HepG2 (cell line): ENCODE measurements around the gene HOXA11. TPM values are rescaled to one million over a fixed set of nuclear protein-coding genes. Genes with fewer than 3 reads are reported as not detected.
A peak's percentile ranks its signal among the peaks of the same experiment; 100 is the strongest.

ENCODE experiments used
- BRD4 ChIP-seq: sonication (generic); formaldehyde crosslinking; IDR thresholded peaks from 2 replicates; pipeline ENCODE4 v1.4.0; 2020; ENCODE audit warnings: missing genetic modification reagents
- KLF13 ChIP-seq: sonication (generic); formaldehyde crosslinking; IDR thresholded peaks from 2 replicates; pipeline ENCODE4 v1.4.0; 2020; ENCODE audit warnings: mild to moderate bottlenecking, missing genetic modification reagents
- NBN ChIP-seq: fragments of 450-650 bp; conservative IDR thresholded peaks from 2 replicates; pipeline ENCODE4 v1.6.1; 2017
- NCOA1 ChIP-seq: sonication (generic); formaldehyde crosslinking; IDR thresholded peaks from 2 replicates; pipeline ENCODE4 v1.9.0; 2021; ENCODE audit warnings: missing genetic modification reagents
- NFE2L2 ChIP-seq: fragments of 150-350 bp; IDR thresholded peaks from 2 replicates; pipeline ENCODE4 v1.6.1; 2014; ENCODE audit warnings: low read length
- NR2C2 ChIP-seq: sonication (generic); formaldehyde crosslinking; IDR thresholded peaks from 2 replicates; pipeline ENCODE4 v1.4.0; 2020; ENCODE audit warnings: missing genetic modification reagents, mild to moderate bottlenecking, moderate library complexity, borderline replicate concordance
- NR2F6 ChIP-seq, 2 experiments: IDR thresholded peaks; 2 replicates each; pipeline ENCODE4 v1.6.1; 2016; ENCODE audit warnings: antibody characterized with exemption in 1 of 2, mild to moderate bottlenecking in 1 of 2
- ONECUT2 ChIP-seq: sonication (generic); formaldehyde crosslinking; IDR thresholded peaks from 2 replicates; pipeline ENCODE4 v1.4.0; 2020; ENCODE audit warnings: missing genetic modification reagents
- POLR2G ChIP-seq: fragments of 200-400 bp; formaldehyde crosslinking; IDR thresholded peaks from 2 replicates; pipeline ENCODE4 v1.6.1; 2018; ENCODE audit warnings: mild to moderate bottlenecking, low read depth, low read length, moderate library complexity
- RFX3 ChIP-seq: IDR thresholded peaks from 2 replicates; pipeline ENCODE4 v1.6.1; 2016; ENCODE audit warnings: missing biosample characterization, missing genetic modification reagents
- RFXAP ChIP-seq: sonication (generic); formaldehyde crosslinking; IDR thresholded peaks from 2 replicates; pipeline ENCODE4 v1.4.0; 2020; ENCODE audit warnings: missing genetic modification reagents, borderline replicate concordance
- TARDBP ChIP-seq: sonication (generic); formaldehyde crosslinking; IDR thresholded peaks from 2 replicates; pipeline ENCODE4 v1.8.0; 2022; ENCODE audit warnings: mild to moderate bottlenecking, missing genetic modification reagents
- ZBTB20 ChIP-seq: sonication (generic); formaldehyde crosslinking; IDR thresholded peaks from 2 replicates; pipeline ENCODE4 v1.8.1; 2023; ENCODE audit warnings: missing genetic modification reagents, low read depth, mild to moderate bottlenecking, borderline replicate concordance
- ZNF12 ChIP-seq: sonication (generic); formaldehyde crosslinking; IDR thresholded peaks from 2 replicates; pipeline ENCODE4 v1.5.0; 2020; ENCODE audit warnings: missing genetic modification reagents
- ZNF616 ChIP-seq: sonication (generic); formaldehyde crosslinking; IDR thresholded peaks from 2 replicates; pipeline ENCODE4 v1.5.0; 2020; ENCODE audit warnings: low read depth, mild to moderate bottlenecking, missing genetic modification reagents
- ZNF670 ChIP-seq: sonication (generic); formaldehyde crosslinking; IDR thresholded peaks from 2 replicates; pipeline ENCODE4 v1.8.0; 2022; ENCODE audit warnings: mild to moderate bottlenecking, missing genetic modification reagents, borderline replicate concordance
- ZNF878 ChIP-seq: sonication (generic); formaldehyde crosslinking; IDR thresholded peaks from 2 replicates; pipeline ENCODE4 v1.8.1; 2023; ENCODE audit warnings: mild to moderate bottlenecking, missing genetic modification reagents, moderate library complexity
- ZSCAN20 ChIP-seq: sonication (generic); formaldehyde crosslinking; IDR thresholded peaks from 2 replicates; pipeline ENCODE4 v1.4.0; 2020; ENCODE audit warnings: missing genetic modification reagents, mild to moderate bottlenecking, borderline replicate concordance
- polyA plus RNA-seq, 8 experiments: library from polyadenylated mRNA; depleted of rRNA in 3 of 8; stranded (reverse) in 7 of 8; unstranded in 1 of 8; fragments of >200 nt; fragmentation: Illumina TruSeq in 4 of 8; extraction: Trizol in 4 of 8; gene quantifications; 2 replicates each; pipeline versions ENCODE4 v1.2.1 to v1.2.3, GENCODE V29; 2011 to 2016; ENCODE audit warnings: low read depth in 4 of 8, missing spikeins in 1 of 8, mixed read lengths in 1 of 8; ENCODE audit not compliant: insufficient read depth in 1 of 8
- total RNA-seq, 5 experiments: library from RNA; depleted of rRNA; stranded (reverse); fragments of >200 nt; fragmentation: Illumina TruSeq; extraction: Trizol; gene quantifications; 2 replicates each; pipeline ENCODE4 v1.2.3, GENCODE V29; 2016; ENCODE audit warnings: low read depth in 1 of 5
- TF ChIP-seq, protein P1 (sequence below): IDR thresholded peaks from 2 replicates; pipeline ENCODE4 v1.6.1; 2016; ENCODE audit warnings: missing compliant biosample characterization, missing genetic modification reagents, borderline replicate concordance
- TF ChIP-seq, protein P2 (sequence below): sonication (generic); formaldehyde crosslinking; IDR thresholded peaks from 2 replicates; pipeline ENCODE4 v1.4.0; 2020; ENCODE audit warnings: missing genetic modification reagents, borderline replicate concordance
- TF ChIP-seq, protein P3 (sequence below): sonication (generic); formaldehyde crosslinking; conservative IDR thresholded peaks from 2 replicates; pipeline ENCODE4 v1.4.0; 2020; ENCODE audit warnings: mild to moderate bottlenecking, missing genetic modification reagents, moderate library complexity
- TF ChIP-seq, protein P4 (sequence below): sonication (generic); formaldehyde crosslinking; IDR thresholded peaks from 2 replicates; pipeline ENCODE4 v1.4.0; 2020; ENCODE audit warnings: low read depth, mild to moderate bottlenecking, missing genetic modification reagents

The HOXA11 gene
- total and polyA plus RNA-seq, 2 of the 13 experiments (the other 11 are each of a cell fraction or from before 2014, with no cell fraction given), result not detected

DNA sequence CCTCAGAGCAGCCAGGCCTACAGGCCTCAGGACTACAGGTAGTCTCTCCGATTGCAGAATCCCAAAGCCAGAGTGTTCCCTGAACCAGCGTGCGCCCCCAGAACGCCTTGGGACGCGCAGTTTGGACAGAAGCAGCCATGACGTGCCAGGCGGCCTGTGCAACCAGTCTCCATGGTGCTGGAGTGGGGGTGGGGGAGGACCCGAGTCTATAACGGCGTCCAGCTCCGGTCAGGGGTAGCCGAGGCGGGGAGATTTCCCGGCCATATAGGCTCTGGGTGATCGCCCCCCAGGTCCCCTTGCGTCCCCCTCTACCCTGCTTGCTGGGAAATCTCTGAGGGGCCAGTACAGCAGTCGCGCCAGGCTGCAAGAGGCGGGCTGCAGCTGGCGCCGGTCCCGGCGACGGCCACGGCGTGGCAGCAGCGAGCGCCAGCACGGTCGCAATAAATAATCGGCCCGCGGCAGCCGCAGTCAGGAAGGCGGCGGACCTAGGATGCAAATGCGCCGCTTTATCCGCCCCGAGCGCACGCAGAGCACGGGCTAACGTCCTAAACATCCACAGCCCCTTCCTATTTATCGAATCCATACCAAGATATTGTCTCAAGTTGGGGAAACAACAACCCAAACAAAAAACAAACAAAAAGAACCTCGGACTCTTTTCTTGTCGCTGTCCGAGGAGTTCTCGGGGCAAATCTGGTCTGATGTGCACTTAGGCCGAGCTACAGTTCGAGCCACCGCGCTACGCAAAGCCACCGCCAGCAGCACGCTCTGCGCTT is 34.3 kb downstream of the HOXA11 start (continued):
- TF ChIP-seq NR2C2 (CRISPR knock-in tag) (no peak), RFX3 (CRISPR knock-in tag) (no peak), ZBTB20 (CRISPR knock-in tag) (no peak; the same call in 1 of the 2 replicates), POLR2G (peak; percentile 26; the same call in 1 of the 2 replicates), BRD4 (peak; percentile 38; the same call in 1 of the 2 replicates), NBN (no peak), ZNF878 (CRISPR knock-in tag) (no peak), ZNF12 (CRISPR knock-in tag) (no peak), NR2F6 (IDR thresholded peaks at IDR 0.05) (no peak), NR2F6 (CRISPR knock-in tag; IDR thresholded peaks at IDR 0.05) (no peak), RFXAP (CRISPR knock-in tag) (no peak), ZNF616 (CRISPR knock-in tag) (no peak), NCOA1 (CRISPR knock-in tag) (no peak; the same call in 1 of the 2 replicates), KLF13 (CRISPR knock-in tag) (no peak), NFE2L2 (no peak), ONECUT2 (CRISPR knock-in tag) (no peak), TARDBP (CRISPR knock-in tag) (peak; percentile 40; the same call in 1 of the 2 replicates), ZSCAN20 (CRISPR knock-in tag) (no peak), ZNF670 (CRISPR knock-in tag) (no peak)
- TF ChIP-seq, protein P1, sequence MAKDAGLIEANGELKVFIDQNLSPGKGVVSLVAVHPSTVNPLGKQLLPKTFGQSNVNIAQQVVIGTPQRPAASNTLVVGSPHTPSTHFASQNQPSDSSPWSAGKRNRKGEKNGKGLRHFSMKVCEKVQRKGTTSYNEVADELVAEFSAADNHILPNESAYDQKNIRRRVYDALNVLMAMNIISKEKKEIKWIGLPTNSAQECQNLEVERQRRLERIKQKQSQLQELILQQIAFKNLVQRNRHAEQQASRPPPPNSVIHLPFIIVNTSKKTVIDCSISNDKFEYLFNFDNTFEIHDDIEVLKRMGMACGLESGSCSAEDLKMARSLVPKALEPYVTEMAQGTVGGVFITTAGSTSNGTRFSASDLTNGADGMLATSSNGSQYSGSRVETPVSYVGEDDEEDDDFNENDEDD (CRISPR knock-in tag), result no peak
- TF ChIP-seq, protein P2, sequence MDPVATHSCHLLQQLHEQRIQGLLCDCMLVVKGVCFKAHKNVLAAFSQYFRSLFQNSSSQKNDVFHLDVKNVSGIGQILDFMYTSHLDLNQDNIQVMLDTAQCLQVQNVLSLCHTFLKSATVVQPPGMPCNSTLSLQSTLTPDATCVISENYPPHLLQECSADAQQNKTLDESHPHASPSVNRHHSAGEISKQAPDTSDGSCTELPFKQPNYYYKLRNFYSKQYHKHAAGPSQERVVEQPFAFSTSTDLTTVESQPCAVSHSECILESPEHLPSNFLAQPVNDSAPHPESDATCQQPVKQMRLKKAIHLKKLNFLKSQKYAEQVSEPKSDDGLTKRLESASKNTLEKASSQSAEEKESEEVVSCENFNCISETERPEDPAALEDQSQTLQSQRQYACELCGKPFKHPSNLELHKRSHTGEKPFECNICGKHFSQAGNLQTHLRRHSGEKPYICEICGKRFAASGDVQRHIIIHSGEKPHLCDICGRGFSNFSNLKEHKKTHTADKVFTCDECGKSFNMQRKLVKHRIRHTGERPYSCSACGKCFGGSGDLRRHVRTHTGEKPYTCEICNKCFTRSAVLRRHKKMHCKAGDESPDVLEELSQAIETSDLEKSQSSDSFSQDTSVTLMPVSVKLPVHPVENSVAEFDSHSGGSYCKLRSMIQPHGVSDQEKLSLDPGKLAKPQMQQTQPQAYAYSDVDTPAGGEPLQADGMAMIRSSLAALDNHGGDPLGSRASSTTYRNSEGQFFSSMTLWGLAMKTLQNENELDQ (CRISPR knock-in tag), result no peak
- TF ChIP-seq, protein P3, sequence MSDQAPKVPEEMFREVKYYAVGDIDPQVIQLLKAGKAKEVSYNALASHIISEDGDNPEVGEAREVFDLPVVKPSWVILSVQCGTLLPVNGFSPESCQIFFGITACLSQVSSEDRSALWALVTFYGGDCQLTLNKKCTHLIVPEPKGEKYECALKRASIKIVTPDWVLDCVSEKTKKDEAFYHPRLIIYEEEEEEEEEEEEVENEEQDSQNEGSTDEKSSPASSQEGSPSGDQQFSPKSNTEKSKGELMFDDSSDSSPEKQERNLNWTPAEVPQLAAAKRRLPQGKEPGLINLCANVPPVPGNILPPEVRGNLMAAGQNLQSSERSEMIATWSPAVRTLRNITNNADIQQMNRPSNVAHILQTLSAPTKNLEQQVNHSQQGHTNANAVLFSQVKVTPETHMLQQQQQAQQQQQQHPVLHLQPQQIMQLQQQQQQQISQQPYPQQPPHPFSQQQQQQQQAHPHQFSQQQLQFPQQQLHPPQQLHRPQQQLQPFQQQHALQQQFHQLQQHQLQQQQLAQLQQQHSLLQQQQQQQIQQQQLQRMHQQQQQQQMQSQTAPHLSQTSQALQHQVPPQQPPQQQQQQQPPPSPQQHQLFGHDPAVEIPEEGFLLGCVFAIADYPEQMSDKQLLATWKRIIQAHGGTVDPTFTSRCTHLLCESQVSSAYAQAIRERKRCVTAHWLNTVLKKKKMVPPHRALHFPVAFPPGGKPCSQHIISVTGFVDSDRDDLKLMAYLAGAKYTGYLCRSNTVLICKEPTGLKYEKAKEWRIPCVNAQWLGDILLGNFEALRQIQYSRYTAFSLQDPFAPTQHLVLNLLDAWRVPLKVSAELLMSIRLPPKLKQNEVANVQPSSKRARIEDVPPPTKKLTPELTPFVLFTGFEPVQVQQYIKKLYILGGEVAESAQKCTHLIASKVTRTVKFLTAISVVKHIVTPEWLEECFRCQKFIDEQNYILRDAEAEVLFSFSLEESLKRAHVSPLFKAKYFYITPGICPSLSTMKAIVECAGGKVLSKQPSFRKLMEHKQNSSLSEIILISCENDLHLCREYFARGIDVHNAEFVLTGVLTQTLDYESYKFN (CRISPR knock-in tag), result peak; percentile 15; the same call in 1 of the 2 replicates
- TF ChIP-seq, protein P4, sequence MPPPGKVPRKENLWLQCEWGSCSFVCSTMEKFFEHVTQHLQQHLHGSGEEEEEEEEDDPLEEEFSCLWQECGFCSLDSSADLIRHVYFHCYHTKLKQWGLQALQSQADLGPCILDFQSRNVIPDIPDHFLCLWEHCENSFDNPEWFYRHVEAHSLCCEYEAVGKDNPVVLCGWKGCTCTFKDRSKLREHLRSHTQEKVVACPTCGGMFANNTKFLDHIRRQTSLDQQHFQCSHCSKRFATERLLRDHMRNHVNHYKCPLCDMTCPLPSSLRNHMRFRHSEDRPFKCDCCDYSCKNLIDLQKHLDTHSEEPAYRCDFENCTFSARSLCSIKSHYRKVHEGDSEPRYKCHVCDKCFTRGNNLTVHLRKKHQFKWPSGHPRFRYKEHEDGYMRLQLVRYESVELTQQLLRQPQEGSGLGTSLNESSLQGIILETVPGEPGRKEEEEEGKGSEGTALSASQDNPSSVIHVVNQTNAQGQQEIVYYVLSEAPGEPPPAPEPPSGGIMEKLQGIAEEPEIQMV (CRISPR knock-in tag), result no peak
